ENCODE results near the gene LYSET.

The LYSET gene

GRCh38 chr14:93183596-93184317 is 1.4 kb upstream of the LYSET start:
- peak overlapping the region; percentile 97 for H3K27ac ChIP-seq
- TF ChIP-seq CTCF (IDR thresholded peaks at IDR 0.05) (no peak), ZFX (IDR thresholded peaks at IDR 0.05; ENCODE audit: borderline replicate concordance) (no peak)

GRCh38 chr14:93185349-93185720 is 218 bp downstream of the LYSET start:
- TF ChIP-seq ZFX (IDR thresholded peaks at IDR 0.05; ENCODE audit: borderline replicate concordance) (no peak), CTCF (IDR thresholded peaks at IDR 0.05) (no peak)
- H3K27ac ChIP-seq, result peak overlapping the region; percentile 97

- TF ChIP-seq CTCF (IDR thresholded peaks at IDR 0.05) (no peak), ZFX (IDR thresholded peaks at IDR 0.05; ENCODE audit: borderline replicate concordance) (no peak)
- H3K27ac ChIP-seq, result no peak overlapping the region
These were observed 1.3 kb downstream of the LYSET start for GRCh38 chr14:93186466-93186865.

GRCh38 chr14:93186956-93187355 is 1.8 kb downstream of the LYSET start:
- no peak for TF ChIP-seq ZFX (IDR thresholded peaks at IDR 0.05; ENCODE audit: borderline replicate concordance)

GRCh38 chr14:93195316-93195999 is 10.3 kb downstream of the LYSET start:
- no peak for TF ChIP-seq ZFX (IDR thresholded peaks at IDR 0.05; ENCODE audit: borderline replicate concordance)
- TF ChIP-seq CTCF (IDR thresholded peaks at IDR 0.05), result no peak
- no peak overlapping the region for H3K27ac ChIP-seq

More at GRCh38 chr14:93186956-93187355, 1.8 kb downstream of the LYSET start:
- H3K27ac ChIP-seq, result no peak overlapping the region

GRCh38 chr14:93199031-93199430 is 13.9 kb downstream of the LYSET start:
- no peak overlapping the region for H3K27ac ChIP-seq
- no peak for TF ChIP-seq ZFX (IDR thresholded peaks at IDR 0.05; ENCODE audit: borderline replicate concordance)
- no peak for TF ChIP-seq CTCF (IDR thresholded peaks at IDR 0.05)

- no peak overlapping the region for H3K27ac ChIP-seq
- TF ChIP-seq ZFX (IDR thresholded peaks at IDR 0.05; ENCODE audit: borderline replicate concordance) (no peak), CTCF (IDR thresholded peaks at IDR 0.05) (no peak)
These were observed 15.4 kb downstream of the LYSET start for GRCh38 chr14:93200553-93200952.

Data from 22Rv1 (cell line).